ENCODE data around the gene REEP3. TPM values are rescaled to one million over a fixed set of nuclear protein-coding genes. Genes with fewer than 3 reads are reported as not detected.

Gene REEP3
- total RNA-seq, 3 donors from 2014 or later (not counting 1 experiment from before 2014, with no cell fraction given): 4.6 to 10.2 (median 8.3) TPM

GRCh38 chr10:63579371-63580014 lies 58.3 kb downstream of the REEP3 start:
- no peak overlapping the region for H3K27ac ChIP-seq (ENCODE audit: low read length)
- no peaks in the 10 kb centered on the region for H3K9me3 Mint-ChIP-seq
- no peak overlapping the region for H3K4me3 Mint-ChIP-seq
- no peaks in the 10 kb centered on the region for H3K4me1 ChIP-seq (ENCODE audit: control insufficient read depth, insufficient read depth, low read length)
- no peak for TF ChIP-seq CTCF (IDR thresholded peaks at IDR 0.05)
- no peaks in the 10 kb centered on the region for H3K36me3 Mint-ChIP-seq
- no peaks in the 10 kb centered on the region for H3K27me3 ChIP-seq (ENCODE audit: control insufficient read depth, insufficient read depth, low read length)
- DNase-seq (no peak), ATAC-seq (no peak)
- H3K27ac Mint-ChIP-seq: no peak overlapping the region
- H3K4me3 ChIP-seq (ENCODE audit: low read length): no peak overlapping the region
- no peaks in the 10 kb centered on the region for H3K36me3 ChIP-seq (ENCODE audit: control insufficient read depth, insufficient read depth, low read length)
- H3K4me1 Mint-ChIP-seq: no peaks in the 10 kb centered on the region
- intact Hi-C loops (cut with micrococcal nuclease): no loop called here
- H3K27me3 Mint-ChIP-seq (ENCODE audit: low read depth in 2 of 2): no peaks in the 10 kb centered on the region
- H3K9me3 ChIP-seq (ENCODE audit: control insufficient read depth, insufficient read depth, low read length): no peaks in the 10 kb centered on the region

- no peak for ATAC-seq
- no peak for TF ChIP-seq CTCF (IDR thresholded peaks at IDR 0.05)
Observed at GRCh38 chr10:63582690-63583089, 61.5 kb downstream of the REEP3 start.

GRCh38 chr10:63583397-63583796 lies 62.2 kb downstream of the REEP3 start:
- H3K36me3 Mint-ChIP-seq: no peaks in the 10 kb centered on the region
- H3K9me3 Mint-ChIP-seq: no peaks in the 10 kb centered on the region
- Histone ChIP-seq H3K27me3 (ENCODE audit: control insufficient read depth, insufficient read depth, low read length) (no peaks in the 10 kb centered on the region), H3K4me3 (ENCODE audit: low read length) (no peak overlapping the region), H3K9me3 (ENCODE audit: control insufficient read depth, insufficient read depth, low read length) (no peaks in the 10 kb centered on the region), H3K36me3 (ENCODE audit: control insufficient read depth, insufficient read depth, low read length) (no peaks in the 10 kb centered on the region), H3K4me1 (ENCODE audit: control insufficient read depth, insufficient read depth, low read length) (no peaks in the 10 kb centered on the region), H3K27ac (ENCODE audit: low read length) (no peak overlapping the region)
- no peak overlapping the region for H3K4me3 Mint-ChIP-seq
- ATAC-seq (no peak), DNase-seq (no peak)
- no peak for TF ChIP-seq CTCF (IDR thresholded peaks at IDR 0.05)
- WGBS (ENCODE audit: insufficient coverage): 91% methylated on average over 2 of the region's 3 CpGs
- H3K27ac Mint-ChIP-seq: no peak overlapping the region
- intact Hi-C loops (cut with micrococcal nuclease): no loop called here
- H3K4me1 Mint-ChIP-seq: no peaks in the 10 kb centered on the region
- no peaks in the 10 kb centered on the region for H3K27me3 Mint-ChIP-seq (ENCODE audit: low read depth in 2 of 2)

More at GRCh38 chr10:63582690-63583089, 61.5 kb downstream of the REEP3 start:
- Histone ChIP-seq H3K27me3 (ENCODE audit: control insufficient read depth, insufficient read depth, low read length) (no peaks in the 10 kb centered on the region), H3K27ac (ENCODE audit: low read length) (no peak overlapping the region), H3K36me3 (ENCODE audit: control insufficient read depth, insufficient read depth, low read length) (no peaks in the 10 kb centered on the region), H3K4me3 (ENCODE audit: low read length) (no peak overlapping the region), H3K4me1 (ENCODE audit: control insufficient read depth, insufficient read depth, low read length) (no peaks in the 10 kb centered on the region), H3K9me3 (ENCODE audit: control insufficient read depth, insufficient read depth, low read length) (no peaks in the 10 kb centered on the region)
- DNase-seq: no peak
- no peaks in the 10 kb centered on the region for H3K9me3 Mint-ChIP-seq
- 100% methylated on average over 7 of the region's 8 CpGs for WGBS (ENCODE audit: insufficient coverage)
- intact Hi-C loops (cut with micrococcal nuclease): no loop called here
- no peaks in the 10 kb centered on the region for H3K36me3 Mint-ChIP-seq
- H3K27ac Mint-ChIP-seq: no peak overlapping the region
- H3K4me1 Mint-ChIP-seq: no peaks in the 10 kb centered on the region
- H3K4me3 Mint-ChIP-seq: no peak overlapping the region
- H3K27me3 Mint-ChIP-seq (ENCODE audit: low read depth in 2 of 2): no peaks in the 10 kb centered on the region
